ENCODE measurements around the gene TRAF1.

TRAF1 gene

GRCh38 chr9:120885958-120886357, 40.6 kb downstream of the TRAF1 start:
- no peak for DNase-seq

- DNase-seq: no peak
Observed at GRCh38 chr9:120885457-120885856, 41.1 kb downstream of the TRAF1 start.

- no peak for DNase-seq
Observed at GRCh38 chr9:120883608-120883996, 43.0 kb downstream of the TRAF1 start.

- DNase-seq: no peak
Observed at GRCh38 chr9:120882935-120883607, 43.5 kb downstream of the TRAF1 start.

- DNase-seq: no peak
Observed at GRCh38 chr9:120879446-120879845, 47.1 kb downstream of the TRAF1 start.

- DNase-seq: no peak
Observed at GRCh38 chr9:120878188-120879130, 48.1 kb downstream of the TRAF1 start.

- peak; percentile 77 for DNase-seq
Observed at GRCh38 chr9:120877276-120878034, 49.1 kb downstream of the TRAF1 start.

- peak; percentile 63 for DNase-seq
Observed at GRCh38 chr9:120876842-120877240, 49.8 kb downstream of the TRAF1 start, which contains the start of gene PHF19. PHF19 (minus strand) TSS chr9:120877188; CDS start chr9:120874741, 2,447 bp downstream.

GRCh38 chr9:120875954-120876841, 50.4 kb downstream of the TRAF1 start:
- peak; percentile 90 for DNase-seq

- no peak for DNase-seq
Observed at GRCh38 chr9:120875643-120875953, 51.0 kb downstream of the TRAF1 start.

- no peak for DNase-seq
Observed at GRCh38 chr9:120875195-120875565, 51.4 kb downstream of the TRAF1 start.

GRCh38 chr9:120874226-120875194, 52.1 kb downstream of the TRAF1 start:
- no peak for DNase-seq

- DNase-seq: peak; percentile 78
Observed at GRCh38 chr9:120873512-120873911, 53.1 kb downstream of the TRAF1 start.

- DNase-seq: no peak
Observed at GRCh38 chr9:120872791-120873502, 53.6 kb downstream of the TRAF1 start.

GRCh38 chr9:120870206-120870605, 56.4 kb downstream of the TRAF1 start:
- no peak for DNase-seq

- no peak for DNase-seq
Observed at GRCh38 chr9:120869726-120870125, 56.9 kb downstream of the TRAF1 start.

GRCh38 chr9:120869360-120869687, 57.3 kb downstream of the TRAF1 start:
- no peak for DNase-seq

- peak; percentile 99 for DNase-seq
Observed at GRCh38 chr9:120868676-120869359, 57.8 kb downstream of the TRAF1 start.

GRCh38 chr9:120868339-120868675, 58.3 kb downstream of the TRAF1 start:
- DNase-seq: no peak

GRCh38 chr9:120867676-120868338, 58.8 kb downstream of the TRAF1 start:
- DNase-seq: no peak
